OCI-LY3 (cell line): ENCODE results near the gene OSCP1.

Experiments
- H2AFZ ChIP-seq: fragments of 200-600, 300-600 bp; shearing (Covaris generic); 2 replicates; pipeline ENCODE4 v1.6.0; 2014; ENCODE audit warnings: antibody characterized with exemption, low read depth, low read length
- H3K27ac ChIP-seq: fragments of 200-600, 300-600 bp; sonication (generic); 2 replicates; pipeline ENCODE4 v1.5.1; 2014; ENCODE audit warnings: mild to moderate bottlenecking, low read length, moderate library complexity, mixed read lengths
- H3K27me3 ChIP-seq: fragments of 200-600, 300-600 bp; sonication (generic); 2 replicates; pipeline ENCODE4 v1.6.1; 2014; ENCODE audit warnings: low read depth, low read length, mixed read lengths
- H3K36me3 ChIP-seq: fragments of 200-600, 300-600 bp; sonication (generic); replicated peaks from 2 replicates; pipeline ENCODE3; 2014; ENCODE audit warnings: low read depth, low read length, mixed read lengths
- H3K4me1 ChIP-seq: fragments of 300-600, 200-600 bp; sonication (generic); 2 replicates; pipeline ENCODE4 v1.6.1; 2014; ENCODE audit warnings: low read length, mixed read lengths
- H3K4me2 ChIP-seq: fragments of 200-600, 300-600 bp; sonication (generic); 2 replicates; pipeline ENCODE4 v1.6.1; 2014; ENCODE audit warnings: low read length, mixed read lengths
- H3K4me3 ChIP-seq: fragments of 300-600, 200-600 bp; sonication (generic); 2 replicates; pipeline ENCODE4 v1.5.1; 2014; ENCODE audit warnings: antibody characterized with exemption, mild to moderate bottlenecking, low read length, moderate library complexity
- H3K79me2 ChIP-seq: fragments of 300-600, 200-600 bp; shearing (Covaris generic); 2 replicates; pipeline ENCODE4 v1.6.1; 2014; ENCODE audit warnings: mild to moderate bottlenecking, low read length, mixed read lengths
- H3K9ac ChIP-seq: fragments of 300-600, 200-600 bp; shearing (Covaris generic); 2 replicates; pipeline ENCODE4 v1.6.0; 2014; ENCODE audit warnings: mild to moderate bottlenecking, low read length, moderate library complexity
- H3K9me3 ChIP-seq: fragments of 200-600, 300-600 bp; shearing (Covaris generic); 2 replicates; pipeline ENCODE4 v1.6.1; 2014; ENCODE audit warnings: low read length, mixed read lengths; ENCODE audit not compliant: insufficient read depth
- H4K20me1 ChIP-seq: fragments of 200-600, 300-600 bp; sonication (generic); 2 replicates; pipeline ENCODE4 v1.6.1; 2016; ENCODE audit warnings: low read length, mixed read lengths; ENCODE audit not compliant: insufficient read depth
- EZH2phosphoT487 ChIP-seq: fragments of 200-600 bp; shearing (Covaris generic); IDR thresholded peaks from 2 replicates; pipeline ENCODE4 v1.6.1; 2018; ENCODE audit warnings: antibody characterized with exemption, mixed run types, low read depth
- TF ChIP-seq, protein P1 (sequence below): fragments of 200-600, 300-600 bp; sonication (generic); IDR thresholded peaks from 2 replicates; pipeline ENCODE4 v1.5.1; 2014; ENCODE audit warnings: antibody characterized with exemption, low read length, low read depth

Gene OSCP1

DNA sequence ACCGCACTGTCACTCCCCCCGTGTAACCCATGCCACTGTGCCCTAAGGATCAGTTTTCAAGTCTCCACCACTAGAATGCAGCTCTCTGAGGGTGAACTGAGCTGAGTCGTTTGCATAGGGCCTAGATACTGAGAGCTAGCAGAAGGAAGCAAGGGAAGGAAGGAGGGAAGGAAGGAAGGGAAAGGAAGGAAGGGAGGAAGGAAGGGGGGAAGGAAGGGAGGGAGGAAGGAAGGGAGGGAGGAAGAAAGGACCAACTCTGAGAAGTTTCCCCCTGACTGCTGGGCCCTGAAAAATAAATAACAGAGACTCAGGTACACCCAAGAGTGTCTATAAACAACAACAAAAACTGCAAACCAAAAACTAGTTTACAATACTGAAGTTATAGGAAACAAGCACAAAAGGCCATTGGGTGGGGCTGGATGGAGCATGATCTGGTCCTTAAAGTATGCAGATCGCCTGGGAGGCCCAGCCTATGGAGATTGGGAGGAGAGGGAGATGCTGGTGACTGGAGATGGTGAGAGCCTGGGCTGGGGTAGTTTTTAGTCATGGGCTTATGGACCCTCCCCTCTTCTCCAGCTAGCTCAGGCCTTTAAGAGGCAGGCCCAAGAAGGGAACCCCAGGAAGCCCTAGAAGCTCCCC, 15.6 kb upstream of the OSCP1 start:
- no peak overlapping the region for H3K9ac ChIP-seq
- H3K4me1 ChIP-seq = peaks cover 7% of the 10 kb centered on the region
- H3K4me3 ChIP-seq = no peak overlapping the region
- peaks cover 2% of the 10 kb centered on the region for H3K36me3 ChIP-seq
- H3K4me2 ChIP-seq = no peak overlapping the region
- TF ChIP-seq, protein P1, sequence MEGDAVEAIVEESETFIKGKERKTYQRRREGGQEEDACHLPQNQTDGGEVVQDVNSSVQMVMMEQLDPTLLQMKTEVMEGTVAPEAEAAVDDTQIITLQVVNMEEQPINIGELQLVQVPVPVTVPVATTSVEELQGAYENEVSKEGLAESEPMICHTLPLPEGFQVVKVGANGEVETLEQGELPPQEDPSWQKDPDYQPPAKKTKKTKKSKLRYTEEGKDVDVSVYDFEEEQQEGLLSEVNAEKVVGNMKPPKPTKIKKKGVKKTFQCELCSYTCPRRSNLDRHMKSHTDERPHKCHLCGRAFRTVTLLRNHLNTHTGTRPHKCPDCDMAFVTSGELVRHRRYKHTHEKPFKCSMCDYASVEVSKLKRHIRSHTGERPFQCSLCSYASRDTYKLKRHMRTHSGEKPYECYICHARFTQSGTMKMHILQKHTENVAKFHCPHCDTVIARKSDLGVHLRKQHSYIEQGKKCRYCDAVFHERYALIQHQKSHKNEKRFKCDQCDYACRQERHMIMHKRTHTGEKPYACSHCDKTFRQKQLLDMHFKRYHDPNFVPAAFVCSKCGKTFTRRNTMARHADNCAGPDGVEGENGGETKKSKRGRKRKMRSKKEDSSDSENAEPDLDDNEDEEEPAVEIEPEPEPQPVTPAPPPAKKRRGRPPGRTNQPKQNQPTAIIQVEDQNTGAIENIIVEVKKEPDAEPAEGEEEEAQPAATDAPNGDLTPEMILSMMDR = no peak
- no peak for TF ChIP-seq EZH2phosphoT487
- H3K9me3 ChIP-seq = no peaks in the 10 kb centered on the region
- peaks cover 18% of the 10 kb centered on the region for H3K79me2 ChIP-seq
- H4K20me1 ChIP-seq = no peaks in the 10 kb centered on the region
- no peak overlapping the region for H3K27ac ChIP-seq
- H3K27me3 ChIP-seq = no peaks in the 10 kb centered on the region
- no peak overlapping the region for H2AFZ ChIP-seq

DNA sequence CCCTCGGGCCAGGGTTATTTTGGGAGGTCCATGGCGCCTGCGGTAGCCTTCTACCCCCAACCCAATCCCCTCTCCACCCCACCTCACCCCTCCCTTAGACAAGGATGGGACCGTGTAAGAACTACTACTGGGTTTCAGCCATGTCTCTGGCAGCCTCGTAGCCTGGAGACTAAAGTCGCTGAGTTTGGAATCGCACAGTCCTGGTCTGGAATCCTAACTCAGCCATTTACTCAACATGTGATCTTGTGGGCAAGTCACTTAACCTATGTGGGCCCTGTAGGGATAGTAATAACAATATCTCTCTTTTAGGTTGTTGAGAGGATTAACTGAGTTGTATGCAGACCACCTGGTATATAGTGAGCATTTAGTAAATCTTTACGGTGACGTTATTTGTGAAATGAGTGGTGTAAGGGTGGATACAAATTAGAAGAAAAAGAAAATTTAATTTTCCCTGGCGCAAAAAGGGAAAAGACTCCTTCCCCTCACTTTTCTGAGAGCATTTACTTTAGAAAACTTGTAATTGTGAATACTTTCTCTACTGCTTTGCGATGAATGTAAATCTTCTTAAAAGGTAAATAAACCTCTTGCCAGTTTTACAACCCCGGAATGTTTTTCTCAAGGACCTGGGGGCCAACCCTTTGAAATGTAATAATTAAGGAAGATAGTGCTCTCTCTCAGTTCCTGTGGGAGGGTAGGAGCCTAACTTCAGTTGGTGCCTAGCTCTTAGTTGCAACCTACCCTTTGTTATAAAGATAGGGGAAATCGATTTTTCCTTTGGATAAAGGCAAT, 14.5 kb upstream of the OSCP1 start:
- Histone ChIP-seq H3K4me3 (peak overlapping the region; percentile 93), H3K27me3 (no peaks in the 10 kb centered on the region), H2AFZ (peak overlapping the region; percentile 47; the same call in 1 of the 2 replicates), H4K20me1 (no peaks in the 10 kb centered on the region), H3K27ac (peak overlapping the region; percentile 76), H3K79me2 (peaks cover 18% of the 10 kb centered on the region), H3K36me3 (peaks cover 7% of the 10 kb centered on the region), H3K4me2 (peak overlapping the region; percentile 99), H3K4me1 (peaks cover 7% of the 10 kb centered on the region), H3K9me3 (no peaks in the 10 kb centered on the region), H3K9ac (peak overlapping the region; percentile 94)
- no peak for TF ChIP-seq EZH2phosphoT487
- TF ChIP-seq, protein P1 = no peak

DNA sequence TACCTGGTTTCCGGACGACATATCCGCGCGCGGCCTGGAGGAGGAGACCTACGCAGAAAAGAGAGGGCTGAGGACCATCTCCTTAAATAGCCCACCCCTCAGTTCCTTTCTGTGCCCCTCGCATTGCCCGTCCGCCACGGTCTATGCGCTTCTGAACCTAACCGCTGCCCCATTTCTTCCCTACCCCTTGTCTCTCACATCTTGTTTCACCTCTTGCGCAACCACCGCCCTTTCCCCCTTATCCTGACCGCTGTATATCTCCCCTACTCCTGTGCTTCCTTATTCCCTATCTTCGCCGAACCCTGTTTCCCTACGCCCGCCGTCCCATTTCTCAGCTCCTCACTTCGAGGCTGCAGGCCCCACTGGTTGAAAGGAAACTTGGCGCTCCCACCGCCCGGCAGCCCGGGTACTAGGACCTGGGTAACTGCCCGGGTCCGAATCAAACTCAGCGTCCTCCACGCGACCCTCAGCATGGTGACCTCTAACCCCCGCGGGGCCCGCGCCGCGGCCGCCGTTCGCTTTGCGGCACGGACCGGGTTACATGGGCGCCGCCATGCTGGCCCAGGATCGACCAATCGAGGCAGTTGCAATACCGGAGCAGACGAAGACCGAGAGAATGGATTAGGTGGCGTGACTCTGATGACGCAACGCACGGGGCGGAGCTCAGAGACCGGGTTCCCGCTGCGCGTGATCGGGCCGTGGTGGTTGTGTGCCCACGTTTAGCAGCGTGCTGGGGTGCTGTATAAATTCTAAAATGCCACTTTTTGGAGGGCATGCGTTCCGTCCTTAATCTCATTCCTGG, 13.8 kb upstream of the OSCP1 start, which contains the start of gene MRPS15:
Gene MRPS15, minus strand, starts transcription at position 582 of the 802 bp plus-strand sequence. Its CDS starts 109 bp downstream, at position 473.
- peaks cover 9% of the 10 kb centered on the region for H3K4me1 ChIP-seq
- no peaks in the 10 kb centered on the region for H3K9me3 ChIP-seq

More for the DNA sequence above, 13.8 kb upstream of the OSCP1 start, which contains the start of gene MRPS15:
- peak within 1 kb of the TSS; percentile 99 for H3K4me2 ChIP-seq
- H4K20me1 ChIP-seq = no peaks in the 10 kb centered on the region
- peak within 1 kb of the TSS; percentile 47; the same call in 1 of the 2 replicates for H2AFZ ChIP-seq
- H3K27me3 ChIP-seq = no peaks in the 10 kb centered on the region
- H3K9ac ChIP-seq = peak within 1 kb of the TSS; percentile 94
- H3K36me3 ChIP-seq = peaks cover 7% of the 10 kb centered on the region
- peaks cover 18% of the 10 kb centered on the region for H3K79me2 ChIP-seq
- no peak for TF ChIP-seq EZH2phosphoT487
- TF ChIP-seq, protein P1 = no peak
- H3K27ac ChIP-seq = peak within 1 kb of the TSS; percentile 76
- peak within 1 kb of the TSS; percentile 93 for H3K4me3 ChIP-seq
